Stimulated activated CD4-positive, alpha-beta T cell treated with anti-CD3 and anti-CD28 coated beads, Interleukin-15, amount 100 ng/mL, for 24 hours (primary cell): ENCODE measurements around the gene TMSB10.

Source experiments
- DNase-seq: peaks from one replicate; pipeline ENCODE4 v3.0.0-alpha.2; 2020

The TMSB10 gene

DNA sequence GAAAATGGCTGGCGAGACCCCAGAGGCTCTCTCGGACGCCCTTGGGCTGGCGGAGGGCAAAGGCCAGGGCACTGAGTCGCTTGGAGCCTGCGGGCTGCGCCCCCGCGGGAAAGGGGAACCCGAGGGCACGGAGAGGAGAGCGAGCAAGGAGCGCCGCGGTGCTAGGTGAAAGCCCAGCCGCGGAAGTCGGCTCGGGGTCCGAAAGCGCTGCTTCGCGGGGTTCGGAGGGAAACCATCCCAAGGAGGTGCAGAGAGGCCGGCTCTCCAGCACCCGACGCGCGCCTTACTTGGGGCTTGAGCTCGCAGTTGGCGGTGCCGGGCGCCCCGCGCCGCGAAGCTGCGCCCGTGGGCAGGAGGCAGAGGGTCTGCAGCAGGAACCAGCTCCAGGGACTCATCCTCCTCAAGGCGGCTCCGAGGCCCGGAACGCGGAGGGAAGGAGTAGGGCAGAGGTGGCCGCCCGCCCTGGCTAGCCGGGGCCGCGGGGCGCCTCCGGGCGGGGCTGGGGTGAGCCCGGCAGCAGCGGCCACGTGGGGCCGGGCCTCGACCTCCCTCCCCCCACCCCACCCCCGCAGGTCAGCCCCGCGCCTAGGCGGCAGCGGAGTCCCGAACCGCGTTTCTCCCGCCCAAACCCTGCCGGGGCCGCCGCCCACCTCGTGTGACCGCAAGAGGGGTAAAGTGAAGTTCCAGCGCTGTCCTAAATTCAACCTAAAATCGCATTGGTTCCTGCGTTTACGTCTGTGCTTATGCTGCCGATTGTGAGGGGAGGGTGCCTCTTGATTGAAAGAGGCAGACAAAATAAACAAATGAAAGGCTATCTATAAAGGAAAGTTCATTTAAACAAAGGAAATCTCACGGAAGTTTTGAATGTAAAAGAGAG is 24.6 kb upstream of the TMSB10 start, which contains the start of gene TRABD2A:
TRABD2A (minus strand) TSS at position 440 of the 877 bp plus-strand sequence; CDS start at position 395, 45 bp downstream.
- DNase-seq: peak; percentile 84

DNA sequence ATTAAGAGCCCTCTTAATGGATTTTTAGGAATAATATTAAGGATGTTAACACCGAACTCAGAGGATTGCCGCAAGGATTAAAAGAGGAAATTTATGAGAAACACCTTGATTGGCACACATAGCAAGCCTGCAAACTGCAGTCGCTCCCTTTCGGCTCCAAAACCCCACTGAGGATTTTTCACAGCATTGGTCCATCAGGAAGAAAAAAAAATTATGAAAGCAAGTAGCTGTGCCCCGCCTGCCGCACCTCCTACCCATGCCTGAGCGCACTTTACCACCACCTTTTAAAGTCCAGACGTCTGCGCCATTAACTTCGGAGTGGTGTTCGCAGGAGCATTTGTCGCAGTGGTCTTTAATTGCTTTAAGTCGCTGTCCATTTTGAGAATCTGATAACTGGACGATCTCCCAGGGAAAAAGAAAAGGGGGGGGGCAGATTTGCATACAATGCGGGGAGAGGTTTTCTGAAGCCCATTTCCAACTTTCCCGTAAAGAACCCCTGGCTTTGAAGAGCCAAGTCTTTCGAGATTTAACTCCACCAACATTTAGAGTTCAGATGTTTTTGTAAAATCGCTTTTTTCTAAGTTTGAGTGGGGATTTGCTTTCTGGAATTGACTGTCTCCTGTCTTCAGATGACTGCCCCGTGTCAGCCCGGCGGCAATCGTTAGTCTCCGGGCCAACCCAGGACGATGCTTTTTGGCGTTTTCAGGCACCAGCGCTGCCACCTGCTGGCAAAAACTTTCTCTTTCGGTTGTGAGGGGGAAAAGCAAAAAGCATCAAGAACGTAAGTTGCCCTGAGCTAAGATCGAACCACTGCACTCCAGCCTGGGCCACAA is 23.7 kb upstream of the TMSB10 start:
- DNase-seq: peak; percentile 92

DNA sequence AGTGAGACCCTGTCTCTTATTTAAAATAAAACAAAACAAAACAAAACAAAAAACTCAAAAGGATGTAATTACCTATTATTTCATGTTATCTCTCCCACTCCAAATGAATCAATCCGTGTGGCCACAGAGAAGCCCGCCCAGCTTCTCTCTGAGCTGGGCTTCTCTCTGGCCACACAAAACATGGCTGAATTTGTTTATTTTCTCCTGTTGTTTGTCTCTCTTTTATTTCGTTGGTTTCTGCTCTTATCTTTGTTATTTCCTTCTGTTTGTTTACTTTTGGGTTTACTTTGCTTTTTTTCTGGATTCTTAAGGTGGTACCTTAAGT is 23.1 kb upstream of the TMSB10 start:
- no peak for DNase-seq

DNA sequence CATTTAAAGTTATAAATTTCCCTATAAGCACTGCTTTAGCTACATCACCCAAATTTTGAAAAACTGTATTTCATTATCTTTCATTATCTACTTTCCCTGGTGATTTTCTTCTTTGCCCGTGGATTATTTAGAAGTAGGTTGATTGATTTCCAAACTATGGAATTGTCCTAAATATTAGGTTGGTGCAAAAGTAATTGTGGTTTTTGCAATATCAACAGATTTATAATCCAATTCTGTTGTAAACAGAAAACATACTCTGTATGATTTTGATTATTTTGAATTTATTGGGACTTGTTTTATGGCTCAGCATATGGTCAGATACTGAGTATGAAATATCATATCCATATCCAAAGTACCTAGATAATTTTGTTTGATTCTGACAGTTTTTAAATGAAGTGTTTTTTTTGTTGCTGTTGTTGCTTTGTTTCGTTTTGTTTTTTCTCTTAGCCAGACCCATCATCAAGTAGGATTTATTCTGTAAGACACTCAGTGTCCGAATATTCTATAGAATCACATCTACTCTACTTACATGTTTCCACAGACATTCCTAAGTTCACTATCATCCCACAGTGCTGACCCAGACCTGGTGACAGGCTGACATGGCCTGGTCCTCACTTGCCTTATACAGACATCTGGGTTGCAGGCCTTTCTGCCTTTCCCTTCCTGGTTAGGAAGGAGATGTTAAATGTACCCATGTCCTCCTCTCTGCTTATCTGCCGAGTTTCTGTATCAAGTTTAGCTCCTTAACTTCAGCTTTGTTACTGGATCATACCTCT is 22.5 kb upstream of the TMSB10 start:
- DNase-seq: no peak

DNA sequence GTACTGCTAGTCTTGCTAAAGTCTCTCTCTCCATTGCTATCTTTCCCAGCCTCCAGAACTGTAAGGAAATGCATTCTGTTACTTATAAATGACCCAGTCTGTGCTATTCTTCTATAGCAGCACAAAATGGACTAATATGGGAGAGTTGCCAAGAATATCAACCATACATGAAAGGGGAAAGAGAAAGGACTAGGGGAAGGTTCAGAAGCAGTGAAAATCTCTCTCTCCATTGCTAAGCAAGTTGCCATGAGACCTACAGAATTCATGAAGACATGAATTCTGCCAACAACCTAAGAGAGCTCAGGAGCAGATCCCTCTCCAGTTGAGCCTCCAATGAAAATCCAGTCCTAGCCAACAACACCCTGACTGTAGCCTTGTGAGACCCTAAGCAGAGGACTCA is 21.0 kb upstream of the TMSB10 start:
- DNase-seq: no peak

DNA sequence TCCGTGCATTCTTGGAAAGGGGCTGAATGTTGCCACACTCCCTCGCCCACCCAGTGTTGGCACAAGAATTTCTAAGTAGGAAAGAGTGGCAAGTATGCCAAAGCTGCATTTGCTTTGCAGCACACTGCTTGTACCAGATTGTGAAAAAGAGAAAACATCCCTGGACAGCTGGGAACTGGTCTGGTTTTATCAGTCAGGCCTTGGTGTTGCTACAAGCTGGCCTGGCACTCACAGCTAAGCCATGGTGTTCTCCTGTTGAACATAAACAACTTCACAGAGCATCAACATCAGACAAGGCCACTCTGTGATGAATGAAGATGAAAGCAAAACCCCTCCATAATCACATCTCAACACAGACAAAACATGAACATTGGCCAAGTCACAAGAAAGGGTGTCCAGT is 20.3 kb upstream of the TMSB10 start:
- no peak for DNase-seq

DNA sequence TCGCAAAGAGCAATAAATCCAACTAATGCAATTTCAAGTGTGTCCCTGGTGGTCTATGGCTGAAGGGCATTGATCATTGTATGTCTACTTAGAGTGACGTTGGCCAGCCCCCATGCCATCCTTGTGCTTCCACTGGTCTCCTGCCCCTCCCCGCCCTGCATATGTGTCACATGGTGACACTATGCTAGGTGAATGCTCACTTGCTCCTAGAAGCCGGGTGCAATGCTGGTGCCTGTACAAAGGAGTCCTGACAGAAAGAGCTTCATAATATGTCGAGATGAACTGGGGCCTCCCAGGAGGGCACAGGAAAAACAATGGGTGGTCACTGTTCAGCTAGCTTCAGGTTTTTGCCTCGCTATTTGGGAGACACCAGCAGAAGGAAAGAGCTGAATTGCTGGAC is 18.7 kb upstream of the TMSB10 start:
- no peak for DNase-seq

DNA sequence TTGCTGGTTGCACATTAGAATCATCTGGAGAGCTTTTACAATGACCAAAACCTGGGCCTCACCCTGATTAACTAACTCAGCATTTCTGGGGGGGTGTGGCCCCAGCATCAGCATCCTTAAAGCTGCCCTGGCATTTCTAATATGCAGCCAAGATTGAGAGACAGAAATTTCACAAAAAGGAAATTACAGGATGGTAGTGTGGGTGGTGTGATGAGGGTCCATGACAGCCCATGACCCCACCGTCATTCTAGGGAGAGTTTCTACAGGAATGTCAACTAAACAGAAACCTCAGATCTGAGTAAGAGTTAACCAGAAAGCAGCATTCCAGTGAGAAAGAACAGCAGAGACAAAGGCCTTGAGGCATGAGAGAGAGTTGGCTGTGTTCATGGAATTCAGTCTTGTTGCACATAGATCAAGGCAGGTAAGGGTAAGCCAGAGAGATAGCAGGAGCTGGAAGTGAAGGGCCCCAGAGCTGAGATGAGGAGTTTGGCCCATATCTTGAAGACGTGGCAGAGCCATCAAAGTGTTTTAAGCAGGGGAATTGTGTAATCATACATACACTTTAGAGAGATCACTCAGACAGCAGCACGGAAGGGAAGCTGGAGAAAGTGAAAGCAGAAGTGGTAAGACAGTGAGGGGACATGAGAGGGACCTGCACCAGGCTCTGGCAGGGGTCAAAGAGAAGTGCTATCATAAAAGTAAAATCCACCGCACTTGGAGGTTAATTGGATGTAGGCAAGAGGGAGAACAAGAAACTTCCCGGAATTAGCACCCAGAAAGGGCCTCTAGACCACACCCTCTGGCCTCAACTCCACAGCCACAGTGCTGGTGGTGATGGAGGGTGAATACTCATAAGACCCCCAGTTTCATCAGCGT is 16.8 kb upstream of the TMSB10 start:
- peak; percentile 55 for DNase-seq

DNA sequence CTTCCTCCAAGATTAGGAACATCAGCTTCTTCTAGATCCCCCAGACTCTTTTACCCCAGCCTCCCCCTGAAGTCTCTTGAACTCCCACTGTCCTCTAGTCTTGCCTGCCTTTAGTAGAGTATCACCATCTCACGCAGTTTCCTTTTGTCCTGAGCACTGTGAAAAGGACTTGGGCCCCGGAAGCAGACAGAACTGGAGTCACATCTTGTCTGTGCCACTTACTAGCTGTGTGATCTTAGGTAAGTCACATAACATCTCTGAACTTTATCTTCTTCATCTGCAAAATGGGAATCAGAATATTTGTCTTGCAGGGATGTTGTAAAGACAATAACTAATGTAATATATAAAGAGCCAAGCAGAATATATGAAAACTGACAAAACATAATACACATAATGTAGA is 16.1 kb upstream of the TMSB10 start:
- DNase-seq: no peak

DNA sequence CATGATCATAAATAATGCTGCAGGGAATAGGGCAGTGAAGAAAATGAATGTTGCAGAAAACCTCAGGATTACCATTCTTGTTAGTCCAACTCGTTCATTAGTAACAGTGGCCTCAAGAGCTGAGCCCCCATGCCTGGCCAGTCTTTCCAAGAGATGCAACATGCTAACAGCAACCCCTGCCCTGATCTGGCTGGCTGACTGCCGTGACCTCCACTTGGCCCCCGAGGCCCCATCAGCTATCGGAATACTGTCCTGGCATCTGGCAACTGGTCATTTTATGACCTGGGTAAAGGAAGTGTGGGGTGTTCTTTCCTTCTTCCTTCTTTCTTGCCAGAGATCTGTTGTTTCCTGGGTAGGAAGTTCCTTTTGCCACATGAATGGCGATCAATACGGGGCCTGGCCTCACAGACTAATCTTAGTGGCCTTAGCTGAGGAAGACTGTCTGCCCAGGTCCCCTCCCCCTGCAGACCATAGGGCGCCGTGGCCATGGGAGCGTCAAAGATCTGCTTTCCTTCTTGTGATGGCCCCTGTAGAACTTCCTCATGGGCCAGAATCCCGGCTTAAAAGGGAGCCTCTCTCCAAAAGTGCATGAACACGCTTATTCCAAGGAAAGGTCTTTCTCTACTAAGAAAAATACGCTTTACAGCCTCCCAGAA is 14.0 kb upstream of the TMSB10 start:
- DNase-seq: no peak

DNA sequence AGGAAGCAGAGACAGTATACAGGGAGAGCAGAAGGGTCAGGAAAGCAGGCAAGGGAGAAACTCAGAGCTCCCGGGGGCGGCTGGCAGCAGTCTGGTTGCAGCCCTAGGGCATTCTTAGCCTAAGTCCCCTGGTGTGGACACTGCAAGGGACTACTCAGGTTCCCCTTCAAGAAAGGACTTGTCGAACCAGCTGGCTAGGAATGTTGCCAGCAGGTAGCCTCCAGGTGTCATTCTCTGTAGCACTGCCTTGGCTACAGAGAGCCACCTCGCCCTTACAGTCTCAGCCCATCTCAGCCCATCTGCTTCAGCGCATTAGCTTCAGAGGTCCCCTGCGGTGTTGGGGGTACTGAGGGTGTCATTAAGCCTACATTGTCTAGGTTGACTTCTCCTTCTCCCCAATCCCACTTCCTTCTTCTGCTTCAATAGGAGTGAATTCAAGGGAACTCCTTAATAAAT is 11.3 kb upstream of the TMSB10 start:
- peak; percentile 24 for DNase-seq

DNA sequence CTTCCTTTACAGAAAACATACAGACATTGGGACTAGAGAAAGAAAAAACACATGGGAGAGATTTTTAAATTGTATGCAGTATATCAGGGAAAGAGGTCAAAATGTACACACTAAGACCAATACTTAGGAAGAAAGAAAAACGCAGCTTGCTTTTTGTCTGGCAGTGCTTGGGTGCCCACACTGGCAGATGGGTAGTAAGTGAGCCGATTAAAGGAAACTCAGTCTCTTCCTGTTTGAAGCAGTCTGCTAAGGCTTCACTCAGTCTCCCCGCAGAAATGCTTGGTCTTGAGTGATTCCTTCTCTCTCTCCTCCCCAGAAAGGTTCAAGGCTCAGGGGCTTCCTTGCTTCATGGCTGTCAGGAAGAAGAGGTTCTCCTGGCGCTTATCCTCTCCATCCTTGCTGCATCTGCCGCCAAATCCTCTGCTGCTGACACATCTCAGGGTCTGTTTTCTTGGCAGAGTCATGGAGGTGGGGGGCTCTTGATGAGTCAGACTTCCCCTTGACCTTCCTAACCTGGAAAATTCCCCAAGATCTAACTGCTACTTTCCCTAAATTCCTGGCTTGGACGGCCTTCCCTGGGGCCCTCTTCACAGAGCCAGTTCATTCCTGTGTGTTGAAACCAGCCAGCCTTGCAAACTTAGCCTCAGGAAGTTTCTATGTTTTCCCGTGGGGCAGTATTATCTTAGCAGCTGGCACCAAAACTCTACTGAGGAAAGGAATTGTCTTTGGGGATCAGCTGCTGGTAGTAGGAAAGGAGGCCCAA is 10.5 kb upstream of the TMSB10 start:
- DNase-seq: peak; percentile 21

DNA sequence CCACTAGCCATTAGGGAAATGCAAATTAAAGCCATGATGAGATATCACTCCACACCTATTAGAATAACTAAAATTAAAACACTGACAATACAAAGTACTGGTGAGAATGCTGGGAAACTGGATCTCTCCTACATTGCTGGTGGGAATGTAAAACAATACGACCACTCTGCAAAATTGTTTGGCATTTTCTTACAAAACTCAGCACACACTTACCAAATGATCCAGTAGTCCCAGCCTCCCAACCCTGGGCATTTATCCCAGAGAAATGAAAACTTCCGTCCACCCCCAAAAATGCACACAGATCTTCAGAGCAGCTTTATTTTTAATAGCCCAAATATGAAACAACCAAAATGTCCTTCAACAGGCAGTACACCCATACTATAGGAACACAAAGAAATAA is 8.9 kb upstream of the TMSB10 start:
- DNase-seq: no peak

DNA sequence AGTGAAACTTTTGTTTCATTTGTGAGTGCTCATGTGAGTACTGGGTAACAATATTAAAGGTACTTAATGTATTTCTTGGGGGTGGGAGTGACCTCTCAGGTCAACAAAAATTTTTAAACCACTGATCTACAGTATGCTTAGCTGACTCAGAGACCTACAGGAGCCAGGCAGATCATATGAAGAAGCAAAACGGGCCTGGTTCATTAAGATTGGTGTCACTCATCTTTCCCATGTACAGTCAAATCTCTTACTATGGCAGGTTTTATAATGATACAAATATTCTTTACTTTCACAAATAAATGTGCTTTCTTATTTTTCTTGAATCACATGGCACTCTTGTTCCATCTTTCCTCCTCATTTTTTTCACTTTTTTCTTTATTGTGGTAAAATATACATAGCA is 7.7 kb upstream of the TMSB10 start:
- DNase-seq: no peak

DNA sequence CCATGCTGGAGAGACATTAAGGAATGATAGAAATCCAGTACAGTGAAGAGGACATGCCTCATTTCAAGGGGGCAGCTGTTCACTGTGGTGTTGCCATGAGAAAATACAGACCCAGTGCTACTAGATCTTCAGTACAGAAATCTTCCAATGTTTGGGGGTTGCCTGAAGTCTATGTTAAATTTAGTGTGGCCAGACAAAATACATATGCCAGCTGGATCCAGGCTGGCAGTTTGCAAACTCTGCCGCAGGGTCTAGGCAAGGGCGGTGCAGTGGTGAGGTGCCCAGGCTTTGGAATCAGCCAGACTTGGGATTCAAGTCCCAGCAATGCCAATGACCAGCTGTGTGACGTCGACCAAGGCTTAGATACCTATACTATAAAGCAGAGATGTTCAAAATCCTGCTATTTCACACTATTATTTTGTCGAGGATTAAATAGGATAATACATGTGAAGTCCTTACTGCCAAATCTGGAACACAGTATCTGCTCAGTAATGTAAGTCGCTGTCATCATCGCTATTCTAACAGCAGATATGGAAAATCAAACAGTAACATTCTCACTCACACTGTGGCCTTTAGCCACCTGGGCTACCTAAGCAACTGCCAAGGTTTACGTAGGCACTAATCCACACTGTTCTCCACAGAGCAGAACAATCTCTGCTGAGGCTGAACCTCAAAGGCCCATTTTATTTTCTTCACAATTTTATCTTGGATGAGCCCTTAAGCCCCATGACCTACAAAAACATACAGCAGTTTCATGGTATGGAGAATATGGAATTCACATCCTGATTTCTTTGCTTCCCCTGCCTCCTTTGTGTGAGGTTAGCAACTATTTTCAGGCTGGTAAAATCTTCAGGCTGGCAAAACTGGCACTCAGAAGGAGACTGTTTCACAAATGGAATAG is 5.9 kb upstream of the TMSB10 start:
- no peak for DNase-seq

DNA sequence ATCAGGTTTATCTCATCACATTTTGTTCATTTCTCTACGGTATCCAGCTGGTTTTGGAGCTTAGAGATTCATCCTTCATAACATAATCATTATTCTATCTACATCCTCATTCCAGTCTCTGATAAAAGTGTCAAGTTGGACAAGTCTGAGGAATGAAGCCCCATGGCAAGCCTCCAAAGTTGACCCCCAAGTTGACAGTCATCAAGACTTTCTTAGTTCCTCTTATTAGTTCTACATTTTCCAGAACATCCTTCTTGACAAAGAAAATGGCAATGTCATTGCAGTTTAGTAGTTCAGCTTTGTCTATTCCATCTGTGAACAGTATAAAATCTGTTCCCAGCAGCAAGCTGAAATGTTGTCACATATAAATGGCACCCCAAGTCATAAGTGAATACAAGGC is 4.5 kb upstream of the TMSB10 start:
- DNase-seq: no peak

DNA sequence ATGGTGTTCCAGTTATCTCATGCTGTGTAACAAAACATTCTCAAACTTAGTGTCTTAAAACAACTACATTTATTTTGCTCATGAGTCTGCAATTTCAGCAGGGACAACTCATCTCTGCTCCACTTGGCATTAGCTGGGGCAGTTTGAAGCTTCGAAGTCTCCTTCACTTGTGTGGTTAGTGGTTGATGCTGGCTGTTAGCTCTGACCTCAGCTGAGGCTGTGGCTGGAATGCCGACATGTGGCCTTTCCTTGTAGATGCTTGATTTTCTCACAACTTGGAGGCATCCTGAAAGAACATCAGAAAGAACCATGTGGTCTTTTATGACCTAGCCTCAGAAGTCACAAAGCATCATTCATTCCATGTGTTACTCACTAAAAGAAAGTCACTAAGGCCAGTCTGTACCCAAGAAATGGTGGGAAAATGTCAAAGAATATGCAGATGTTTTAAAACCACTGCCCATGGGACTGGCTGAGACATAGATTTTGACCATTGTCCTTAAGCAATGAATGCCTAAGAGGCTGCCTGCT is 3.8 kb upstream of the TMSB10 start:
- DNase-seq: no peak

DNA sequence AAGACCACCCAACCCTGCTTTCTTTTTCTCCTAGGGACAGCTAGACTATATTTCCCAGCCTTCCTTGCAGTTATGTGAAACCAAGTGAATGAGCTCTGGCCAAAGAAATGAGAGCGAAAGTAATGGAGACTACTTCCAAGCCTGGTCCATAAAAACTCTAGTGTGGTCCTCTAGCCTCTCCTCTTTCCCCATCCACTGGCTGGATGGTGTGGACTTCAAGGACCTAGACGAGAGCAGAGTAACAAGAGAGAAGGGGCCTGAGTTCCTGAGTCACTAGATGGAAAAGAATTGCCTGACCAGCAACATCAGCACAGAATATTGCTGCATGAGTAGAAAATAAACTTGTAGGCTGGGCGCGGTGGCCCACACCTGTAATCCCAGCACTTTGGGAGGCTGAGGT is 2.9 kb upstream of the TMSB10 start:
- DNase-seq: no peak

DNA sequence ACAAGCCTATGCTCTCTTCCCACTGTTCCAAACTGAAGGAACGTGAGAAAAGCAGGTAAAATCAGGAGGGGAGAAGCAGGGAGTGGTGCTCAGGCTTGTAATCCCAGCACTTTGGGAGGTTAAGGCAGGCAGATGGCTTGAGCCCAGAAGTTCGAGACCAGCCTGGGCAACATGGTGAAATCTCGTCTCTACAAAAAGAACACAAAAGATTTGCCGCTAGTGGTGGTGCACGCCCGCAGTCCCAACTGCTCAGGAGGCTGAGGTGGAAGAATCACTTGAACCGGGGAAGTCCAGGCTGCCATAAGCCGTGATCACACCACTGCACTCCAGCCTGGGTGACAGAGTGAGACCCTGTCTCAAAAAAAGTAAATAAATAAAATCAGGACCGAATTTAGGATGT is 1.3 kb upstream of the TMSB10 start:
- no peak for DNase-seq
